Vagina (tissue), 2 donors: ENCODE results near the gene SAMD4A.

ENCODE experiments used
- POLR2A ChIP-seq, 2 donors: fragments of 450-650 bp; IDR thresholded peaks; one replicate each; pipeline ENCODE4 v1.6.1; 2017; ENCODE audit warnings: antibody characterized with exemption in 2 of 2, mild to moderate bottlenecking in 2 of 2, moderate library complexity in 2 of 2
- POLR2AphosphoS5 ChIP-seq, 2 donors: sonication (generic); formaldehyde crosslinking; IDR thresholded peaks; one replicate each; pipeline ENCODE4 v1.9.0; 2017; ENCODE audit warnings: antibody characterized with exemption in 2 of 2, mild to moderate bottlenecking in 2 of 2, low read depth in 1 of 2; ENCODE audit not compliant: insufficient read depth in 1 of 2
- TF ChIP-seq, protein P1 (sequence below), 3 experiments: fragments of 450-650 bp in 2 of 3; fragments of 200-600 bp in 1 of 3; sonication (generic) in 1 of 3; IDR thresholded peaks; one replicate each; pipeline ENCODE4 v1.5.1; 2017 to 2019; ENCODE audit warnings: antibody characterized with exemption in 3 of 3, mild to moderate bottlenecking in 2 of 3, moderate library complexity in 2 of 3

DNA sequence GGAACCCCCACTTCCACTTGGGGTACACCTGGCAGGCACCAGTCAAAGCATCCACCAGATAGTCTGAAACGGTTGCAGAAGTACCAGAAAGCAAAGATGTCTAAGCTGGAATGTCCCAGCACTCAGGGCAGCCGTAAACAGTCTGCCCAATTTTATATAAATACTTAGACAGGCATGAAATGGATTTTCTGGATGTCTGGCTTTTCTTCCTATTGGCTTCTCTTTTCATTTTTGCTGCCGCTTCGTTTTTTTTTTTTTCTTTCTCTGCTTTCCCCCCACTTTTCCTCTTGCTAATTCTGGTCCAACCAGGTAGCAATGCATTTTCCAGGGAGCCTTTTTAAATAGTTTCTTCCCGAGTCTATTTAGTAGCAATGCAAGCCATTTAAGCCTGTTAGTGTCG lies 168.0 kb downstream of the SAMD4A start:
- TF ChIP-seq, protein P1, sequence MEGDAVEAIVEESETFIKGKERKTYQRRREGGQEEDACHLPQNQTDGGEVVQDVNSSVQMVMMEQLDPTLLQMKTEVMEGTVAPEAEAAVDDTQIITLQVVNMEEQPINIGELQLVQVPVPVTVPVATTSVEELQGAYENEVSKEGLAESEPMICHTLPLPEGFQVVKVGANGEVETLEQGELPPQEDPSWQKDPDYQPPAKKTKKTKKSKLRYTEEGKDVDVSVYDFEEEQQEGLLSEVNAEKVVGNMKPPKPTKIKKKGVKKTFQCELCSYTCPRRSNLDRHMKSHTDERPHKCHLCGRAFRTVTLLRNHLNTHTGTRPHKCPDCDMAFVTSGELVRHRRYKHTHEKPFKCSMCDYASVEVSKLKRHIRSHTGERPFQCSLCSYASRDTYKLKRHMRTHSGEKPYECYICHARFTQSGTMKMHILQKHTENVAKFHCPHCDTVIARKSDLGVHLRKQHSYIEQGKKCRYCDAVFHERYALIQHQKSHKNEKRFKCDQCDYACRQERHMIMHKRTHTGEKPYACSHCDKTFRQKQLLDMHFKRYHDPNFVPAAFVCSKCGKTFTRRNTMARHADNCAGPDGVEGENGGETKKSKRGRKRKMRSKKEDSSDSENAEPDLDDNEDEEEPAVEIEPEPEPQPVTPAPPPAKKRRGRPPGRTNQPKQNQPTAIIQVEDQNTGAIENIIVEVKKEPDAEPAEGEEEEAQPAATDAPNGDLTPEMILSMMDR (IDR thresholded peaks at IDR 0.05), result no peak
- no peak for TF ChIP-seq POLR2AphosphoS5 (IDR thresholded peaks at IDR 0.05; ENCODE audit: insufficient read depth in 1 of 2, low read depth in 1 of 2)
- no peak for TF ChIP-seq POLR2A (IDR thresholded peaks at IDR 0.05)
